CD4-positive, alpha-beta T cell treated with Interleukin-21 for 1 hour (primary cell): ENCODE measurements around the gene NEDD4L.
"Not testable (repeated sequence)": the region's sequence is repeated elsewhere in the genome, so short reads cannot be mapped to it uniquely, and the experiment has no call there.

ENCODE experiments used
- DNase-seq: peaks from one replicate; pipeline ENCODE4 v3.0.0-alpha.2; 2020

The NEDD4L gene

DNA sequence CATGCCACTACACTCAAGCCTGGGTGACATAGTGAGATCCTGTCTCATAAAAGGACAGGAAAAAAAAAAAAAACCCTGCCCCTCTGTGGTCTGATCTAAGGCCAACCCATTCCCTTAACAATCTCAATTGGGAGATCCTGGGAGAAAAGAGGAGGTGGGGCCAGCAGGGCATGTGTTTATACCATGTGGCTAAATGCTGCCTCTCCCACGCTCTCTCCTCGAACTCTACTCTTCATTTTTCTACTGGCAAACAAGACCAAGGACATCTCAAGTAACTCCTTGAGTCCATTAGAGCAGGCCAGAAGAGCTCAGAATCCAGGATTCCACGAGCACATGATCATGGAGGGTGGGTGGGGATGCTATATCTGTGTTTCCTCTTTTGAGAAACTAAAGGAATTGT lies 16.7 kb upstream of the NEDD4L start:
- DNase-seq = no peak

DNA sequence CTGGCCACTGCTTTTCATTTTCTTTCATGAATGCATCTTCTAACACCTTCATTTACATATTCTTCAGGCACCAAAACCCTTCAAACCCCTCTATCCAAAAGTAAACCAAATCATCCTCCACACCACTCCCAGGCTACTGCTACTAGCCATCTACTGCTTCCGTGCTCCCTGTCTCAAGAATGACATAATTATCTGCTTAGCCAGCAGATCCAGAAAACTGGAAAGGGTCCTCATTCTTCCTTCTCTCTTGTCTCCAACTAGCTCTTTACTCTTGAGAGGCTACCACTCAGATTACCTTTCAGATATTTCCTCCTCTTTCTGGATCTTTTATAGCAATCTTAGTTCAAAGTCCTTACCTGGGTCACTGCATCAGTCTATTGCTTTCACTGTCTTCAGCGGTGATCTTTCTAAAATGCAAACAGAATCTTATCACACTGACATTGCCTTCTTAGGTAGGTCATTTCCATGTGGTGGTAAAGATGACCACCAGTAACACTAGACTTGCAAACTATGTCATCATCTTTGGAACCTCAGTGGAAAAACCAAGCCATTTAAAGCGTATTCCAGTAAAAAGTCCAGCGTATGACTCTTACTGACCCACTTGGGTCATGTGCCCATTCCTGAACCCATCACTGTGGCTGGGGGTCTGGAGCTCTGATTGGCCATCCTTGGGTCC lies 15.8 kb upstream of the NEDD4L start:
- DNase-seq = no peak

DNA sequence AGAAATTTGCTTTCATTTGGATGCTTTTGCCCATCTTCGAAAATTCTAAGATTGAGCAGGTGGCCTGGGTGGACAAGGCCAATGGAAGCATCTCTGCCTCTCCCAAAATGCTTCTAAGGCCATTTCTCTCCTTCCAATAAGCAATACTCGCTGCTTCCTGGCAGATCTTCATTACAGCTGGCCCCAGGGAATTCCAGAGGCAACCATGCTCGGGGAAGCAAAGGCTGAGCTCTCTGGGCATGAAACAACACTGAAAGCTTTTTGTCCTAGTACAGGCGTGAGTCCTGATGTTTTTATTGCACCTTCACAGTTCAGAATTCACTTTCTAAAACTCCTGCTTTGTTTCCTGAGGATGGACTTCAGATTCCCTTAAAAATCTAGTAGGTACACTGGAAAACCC lies 11.8 kb upstream of the NEDD4L start:
- DNase-seq = no peak

DNA sequence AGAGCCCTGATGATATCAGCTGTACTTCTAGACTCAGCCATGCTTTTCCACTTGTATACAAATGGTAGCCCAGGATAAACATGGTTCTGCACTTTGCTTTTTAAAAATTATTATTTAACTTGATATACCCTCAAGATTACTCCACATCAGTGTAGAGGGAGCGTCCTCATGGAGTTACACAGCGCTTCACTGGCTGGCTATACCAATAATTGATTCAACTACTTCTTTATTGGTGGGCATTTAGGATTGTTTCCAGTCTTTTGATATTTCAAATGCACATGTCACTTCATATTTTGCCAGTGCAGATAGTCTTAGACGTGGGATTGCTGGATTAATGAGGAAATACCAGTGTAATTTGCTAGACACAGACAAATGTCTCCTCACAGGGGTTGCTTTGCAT lies 10.8 kb upstream of the NEDD4L start:
- DNase-seq = no peak

DNA sequence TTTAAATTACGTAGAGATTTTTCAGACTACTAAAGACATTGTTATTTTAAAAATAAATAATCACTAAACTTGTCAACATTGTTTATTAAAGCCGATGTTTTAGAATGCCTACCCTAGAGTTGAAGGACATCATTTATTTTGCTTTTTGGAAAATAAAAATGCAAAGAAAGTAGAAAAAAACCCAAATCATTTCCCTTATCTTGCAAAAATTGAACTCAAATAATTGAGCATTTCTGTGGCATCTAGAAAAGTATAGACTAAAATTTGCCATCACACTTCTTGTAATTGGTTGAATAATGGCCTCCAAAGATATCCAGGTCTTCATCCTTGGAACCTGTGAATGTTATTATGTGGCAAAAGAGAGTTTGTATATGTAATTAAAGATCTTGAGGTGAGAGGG lies 9.7 kb upstream of the NEDD4L start:
- no peak for DNase-seq

DNA sequence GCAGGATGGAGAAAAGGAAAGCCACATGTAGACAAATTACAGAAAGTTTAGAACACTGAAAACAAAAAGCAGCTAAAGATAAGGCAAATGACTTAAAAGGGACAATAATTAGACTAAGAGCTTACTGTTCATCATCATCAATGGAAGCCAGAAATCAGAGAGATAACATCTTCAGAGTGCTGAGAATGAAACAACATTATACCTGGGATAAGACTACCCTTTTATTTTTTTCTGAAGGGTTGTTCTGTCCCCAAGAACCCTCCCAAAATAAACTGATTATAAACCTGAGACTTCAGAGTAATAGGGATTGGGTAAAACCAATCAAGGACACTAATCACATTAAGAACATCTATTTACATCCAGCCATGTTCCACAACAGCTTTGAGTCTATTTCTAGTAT lies 6.9 kb upstream of the NEDD4L start:
- no peak for DNase-seq

DNA sequence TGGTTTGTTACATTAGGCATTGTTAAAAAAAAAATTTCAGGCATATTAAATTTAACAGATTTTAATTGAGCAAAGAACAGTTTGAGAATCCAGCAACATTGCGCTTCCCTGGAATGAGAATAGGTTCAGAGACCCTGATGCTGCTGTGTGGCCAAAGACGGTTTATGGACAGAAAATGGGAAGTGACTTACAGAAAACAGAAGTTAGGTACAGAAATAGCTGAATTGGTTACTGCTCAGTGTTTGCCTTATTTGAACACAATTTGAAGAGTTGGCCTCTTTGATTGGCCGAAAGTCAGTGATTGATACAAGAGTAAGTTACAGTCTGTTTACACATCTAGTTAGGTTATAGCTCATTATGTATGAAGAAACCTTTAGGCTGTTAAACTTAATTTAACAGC lies 6.0 kb upstream of the NEDD4L start:
- DNase-seq = no peak

DNA sequence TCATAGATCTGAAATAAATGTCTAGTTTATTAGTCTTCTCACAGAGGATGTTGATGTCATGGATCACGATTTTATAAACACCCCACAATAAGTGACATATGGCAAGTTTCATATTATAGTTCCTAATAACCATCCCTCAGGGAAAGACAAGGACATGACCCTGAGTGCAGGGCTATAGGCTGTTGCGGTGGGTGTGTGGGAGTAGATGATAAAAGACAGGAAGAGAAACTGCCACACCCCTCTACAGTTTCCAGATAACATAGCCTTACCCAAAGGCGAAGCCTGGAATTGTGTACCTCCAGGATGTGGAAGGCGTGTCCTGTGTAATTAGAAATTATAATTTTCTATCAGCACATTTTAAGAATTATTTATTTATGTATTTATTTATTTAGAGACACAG lies 2.4 kb upstream of the NEDD4L start:
- no peak for DNase-seq

DNA sequence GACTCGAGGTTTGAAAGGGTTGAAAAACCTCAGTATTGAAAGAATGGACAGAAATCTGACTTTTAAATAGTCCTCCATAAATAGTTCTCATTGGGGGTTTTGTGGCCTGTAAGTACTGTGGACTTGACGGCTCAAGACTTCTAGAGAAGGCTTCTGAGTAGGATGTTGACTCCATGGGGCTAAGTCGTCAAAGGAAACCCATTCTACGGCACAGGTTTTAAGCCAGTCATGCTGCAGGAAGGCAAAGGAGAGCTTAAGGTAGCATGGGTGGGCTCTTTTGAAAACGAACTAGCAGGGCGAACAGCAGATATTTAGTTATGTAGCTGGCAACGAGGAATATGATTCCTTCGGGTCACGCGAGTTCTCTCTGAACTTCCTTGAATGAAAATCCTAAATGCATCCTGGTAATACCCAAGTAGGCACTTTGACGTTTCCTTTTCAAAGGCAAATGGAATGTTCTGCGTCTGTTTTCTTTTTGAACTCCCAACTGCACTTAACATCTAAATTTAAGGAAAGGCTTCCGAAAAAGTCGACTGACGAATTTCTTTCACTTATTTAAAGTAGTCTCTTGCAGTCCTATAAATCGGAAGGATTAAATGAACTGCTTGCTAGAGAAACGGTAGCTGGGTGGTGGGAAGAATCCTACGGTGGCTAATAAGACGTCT lies 1.1 kb upstream of the NEDD4L start:
- no peak for DNase-seq

DNA sequence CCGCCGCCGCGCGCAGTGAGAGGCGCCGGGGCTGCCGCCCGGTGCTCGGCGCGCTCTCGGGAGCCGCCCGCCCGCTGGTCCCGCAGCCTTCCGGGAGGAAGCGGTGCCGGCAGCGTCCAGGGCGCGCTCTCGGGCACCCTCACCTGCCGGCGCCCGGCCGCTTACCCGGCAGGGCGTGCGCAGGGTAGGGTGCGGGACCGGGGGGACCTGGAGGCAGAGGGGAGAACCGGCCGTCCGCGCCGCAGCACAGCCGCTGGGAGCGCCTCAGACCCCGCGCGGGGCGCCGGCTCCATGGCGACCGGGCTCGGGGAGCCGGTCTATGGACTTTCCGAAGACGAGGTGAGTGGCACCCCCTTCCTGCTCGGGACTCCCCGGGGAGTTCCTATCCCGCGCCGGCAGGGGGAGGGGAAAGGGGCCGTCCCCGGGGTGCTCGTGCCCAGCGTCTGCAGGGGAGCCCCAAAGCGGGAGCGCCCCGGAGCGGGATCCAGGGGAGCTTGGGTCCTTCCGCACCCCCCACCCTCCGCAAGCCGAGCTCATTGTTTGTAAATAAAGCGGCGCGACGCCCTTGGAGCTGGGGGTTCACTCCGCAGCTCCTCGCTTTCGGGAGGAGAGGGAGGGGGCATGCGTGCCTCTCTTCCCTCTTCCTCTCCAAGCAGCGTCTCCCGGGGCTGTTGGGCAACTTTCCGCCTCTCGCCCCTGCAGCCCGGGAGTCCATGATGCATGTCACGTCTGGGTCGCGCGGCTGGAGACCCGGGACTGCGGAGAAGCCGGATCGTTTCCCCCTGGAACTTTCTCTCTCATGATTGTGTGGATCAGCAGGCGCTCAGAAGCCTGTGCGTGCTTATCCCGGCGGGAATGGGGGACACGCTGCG lies 580 bp downstream of the NEDD4L start:
- peak; percentile 42 for DNase-seq

DNA sequence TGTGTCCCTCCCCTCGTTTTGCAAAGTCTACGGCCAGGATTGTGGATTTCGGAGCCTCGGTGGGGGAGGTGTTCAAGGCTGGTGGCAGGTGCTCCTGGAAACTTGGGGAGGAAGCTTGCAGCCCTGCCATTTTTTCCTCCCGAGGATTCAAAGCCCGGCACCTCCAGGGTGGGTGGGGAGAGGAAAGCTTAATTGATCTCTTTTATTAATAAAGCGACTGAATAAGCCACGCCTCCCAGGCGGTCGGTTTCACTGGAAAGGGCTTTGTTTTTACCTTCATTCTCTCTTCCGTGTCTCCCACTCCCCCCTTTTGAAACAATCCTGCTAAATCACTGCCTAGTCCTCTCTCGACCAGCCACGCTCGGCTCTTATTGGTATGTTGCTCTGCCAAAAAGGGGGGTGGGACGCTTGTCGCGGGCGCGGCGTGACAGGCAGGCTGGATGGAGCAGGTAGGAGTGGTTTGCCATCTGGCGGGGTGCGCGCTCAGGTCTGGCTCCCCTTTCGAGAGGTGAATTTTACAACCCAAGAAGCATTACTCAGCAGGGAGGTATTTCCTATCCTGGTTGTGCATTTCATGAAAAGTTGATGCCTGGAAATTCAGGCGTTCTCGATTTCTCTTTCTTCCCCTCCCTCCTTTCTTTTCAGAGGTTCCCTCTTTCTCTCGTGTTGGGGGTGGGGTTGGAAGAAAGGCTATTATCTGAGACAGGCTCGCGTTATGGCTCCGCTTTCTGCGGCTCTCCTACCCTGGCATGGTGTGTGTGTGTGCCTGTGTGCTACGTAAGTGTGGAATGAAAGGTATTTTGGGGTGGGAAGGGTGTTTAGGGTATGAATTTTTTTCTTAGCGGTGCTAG lies 1.4 kb downstream of the NEDD4L start:
- DNase-seq = peak; percentile 28

DNA sequence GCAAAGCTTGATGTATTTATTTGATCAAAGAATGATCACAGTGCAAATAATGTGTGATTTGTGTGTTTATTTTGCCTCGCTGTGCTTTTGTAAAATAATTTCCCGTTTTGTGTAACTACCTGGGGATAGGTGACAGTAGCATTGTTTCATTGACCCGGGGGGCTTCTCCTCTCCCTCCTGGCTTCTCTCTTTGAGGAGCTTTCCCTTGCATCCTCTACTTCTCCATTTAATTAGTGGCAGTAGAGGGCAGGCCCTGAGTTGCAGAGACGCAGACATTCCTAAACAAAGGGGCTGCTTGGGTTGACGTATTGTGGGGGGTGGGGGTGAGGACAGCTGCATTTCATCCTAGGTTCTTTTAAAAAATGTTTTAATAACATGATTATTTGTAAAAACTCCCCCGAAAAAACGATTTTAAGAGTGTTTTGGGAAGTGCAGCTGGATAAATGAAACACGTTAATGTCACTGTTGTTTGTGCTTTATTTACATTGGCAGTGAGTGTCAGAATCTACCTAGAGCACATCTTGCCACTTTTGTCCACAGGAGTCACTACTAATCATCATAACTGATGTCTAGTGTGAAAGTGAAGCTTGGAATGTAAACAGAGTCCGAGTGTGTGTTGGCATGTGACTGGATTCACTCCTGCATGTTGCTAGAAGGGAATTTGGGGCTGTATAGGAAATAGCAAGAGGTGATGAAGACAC lies 2.2 kb downstream of the NEDD4L start:
- DNase-seq = no peak

DNA sequence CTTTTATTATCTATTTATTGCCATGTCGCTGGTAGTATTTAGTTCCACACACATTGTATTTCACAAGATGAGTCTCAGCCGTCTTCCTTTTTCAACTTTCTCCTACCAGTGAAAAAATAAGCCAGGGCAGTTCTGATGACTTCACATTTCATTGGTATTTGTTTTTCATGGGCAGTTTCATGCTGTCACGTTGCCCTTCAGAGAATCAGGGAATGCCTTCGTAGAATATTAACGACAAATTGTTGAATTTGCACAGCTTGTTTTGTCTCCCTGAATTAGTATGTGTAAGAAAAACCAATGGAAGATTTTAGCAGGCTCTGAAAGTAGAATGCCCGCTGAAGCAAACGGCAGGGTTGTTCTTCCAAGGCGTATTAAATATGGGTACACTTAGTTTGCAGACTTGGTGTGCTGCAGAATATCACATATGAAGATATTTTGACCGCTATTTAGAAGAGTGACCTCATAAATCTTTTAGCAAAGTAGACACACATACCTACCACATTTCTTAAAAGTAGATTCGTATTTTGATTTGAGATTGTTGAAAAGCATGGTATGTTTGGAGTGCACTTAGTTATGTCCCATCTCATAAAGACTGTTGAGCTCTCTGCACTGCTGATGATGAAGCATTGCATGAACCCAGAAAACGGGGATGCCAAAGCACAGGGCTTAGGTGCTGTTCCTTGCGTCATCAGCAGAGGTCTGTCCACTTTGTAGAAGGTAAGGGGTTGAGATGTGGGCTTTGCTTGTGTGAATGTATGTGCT lies 2.9 kb downstream of the NEDD4L start:
- no peak for DNase-seq

DNA sequence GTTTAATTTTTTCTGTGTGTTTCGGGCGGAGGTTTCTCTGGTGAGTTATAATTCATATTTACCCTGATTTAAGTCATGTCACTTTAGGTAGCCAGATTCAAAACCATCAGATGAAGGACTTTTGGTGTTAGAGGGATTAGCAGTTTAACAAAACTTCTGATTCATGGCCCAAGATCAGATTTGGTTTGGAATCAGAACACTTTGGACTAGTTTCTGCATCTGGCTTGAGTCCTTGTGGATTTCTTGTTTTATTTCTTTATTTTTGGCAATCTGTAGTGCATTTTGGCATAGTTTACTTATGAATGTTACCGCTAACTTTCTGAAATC lies 3.5 kb downstream of the NEDD4L start:
- no peak for DNase-seq

DNA sequence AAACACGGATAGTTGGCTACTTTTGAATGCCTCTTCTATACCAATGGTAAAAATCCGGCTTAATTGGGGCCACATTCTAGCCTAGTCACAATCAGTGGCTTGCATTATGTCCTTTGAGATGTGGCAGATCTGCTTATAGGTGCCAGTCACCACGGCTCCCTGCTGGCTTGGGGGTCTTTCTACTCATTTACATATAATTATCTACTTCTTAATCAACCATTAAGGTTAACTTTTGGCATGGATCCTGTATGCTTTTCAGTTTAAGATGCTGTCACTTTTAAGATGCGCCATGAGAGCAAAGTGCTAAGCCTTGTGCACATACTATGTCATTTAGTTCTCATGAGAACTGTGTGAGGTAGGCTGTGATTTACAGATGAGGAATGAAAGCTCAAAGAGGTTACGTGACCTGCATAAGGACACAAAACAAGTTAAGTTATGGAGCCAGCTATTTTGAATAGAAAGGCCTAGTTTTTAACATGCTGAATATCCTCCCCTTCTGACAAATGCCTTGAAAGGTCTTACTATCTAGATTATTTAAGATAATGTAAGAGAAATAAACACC lies 4.1 kb downstream of the NEDD4L start:
- DNase-seq = no peak

DNA sequence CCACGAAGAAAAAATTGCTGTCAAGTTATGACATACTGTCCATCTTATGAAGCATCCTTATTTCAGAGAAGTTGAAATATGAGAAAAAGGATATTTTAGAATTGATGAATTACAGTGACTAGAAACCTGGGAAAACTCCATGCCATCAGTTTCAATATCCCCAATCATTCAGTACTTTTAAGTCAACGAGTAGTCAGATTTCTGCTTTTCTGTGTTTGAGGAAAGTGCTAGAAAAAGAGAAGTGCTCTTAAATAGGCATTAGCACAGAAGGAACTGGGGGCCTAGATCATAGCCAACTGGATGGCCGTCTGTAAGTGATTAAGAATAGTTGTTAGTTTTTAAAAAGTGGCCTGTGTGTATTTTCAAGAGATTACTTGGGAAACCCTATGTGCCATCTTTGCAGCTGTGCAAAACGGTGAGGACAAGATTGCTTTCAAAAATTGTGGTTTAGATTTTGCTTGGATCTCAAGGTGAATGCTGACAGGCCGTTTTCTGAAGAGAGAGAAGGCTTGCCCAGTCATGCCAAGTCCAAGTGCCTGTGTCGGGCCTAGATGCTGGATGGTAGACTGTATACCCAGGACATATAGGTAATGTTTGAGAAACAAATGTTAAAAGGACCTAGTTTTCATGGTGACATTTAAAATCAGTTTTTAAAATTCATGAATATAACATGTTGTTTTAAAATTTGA lies 5.1 kb downstream of the NEDD4L start:
- no peak for DNase-seq

DNA sequence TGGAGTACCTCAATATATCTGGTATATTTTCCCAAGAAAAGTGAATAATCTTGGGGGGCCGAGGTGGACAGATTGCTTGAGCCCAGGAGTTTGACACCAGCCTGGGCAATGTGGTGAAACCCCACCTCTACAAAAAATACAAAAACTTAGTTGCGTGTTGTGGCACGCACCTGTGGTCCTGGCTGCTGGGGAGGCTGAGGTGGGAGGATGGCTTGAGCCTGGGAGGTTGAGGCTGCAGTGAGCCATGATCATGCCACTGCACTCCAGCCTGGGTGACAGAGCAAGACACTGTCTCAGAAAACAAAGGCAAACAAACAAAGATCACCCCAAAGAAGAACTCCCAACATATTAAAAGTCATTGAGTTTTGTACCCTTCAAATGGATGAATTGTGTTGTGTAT lies 6.9 kb downstream of the NEDD4L start:
- not testable (repeated sequence) for DNase-seq

DNA sequence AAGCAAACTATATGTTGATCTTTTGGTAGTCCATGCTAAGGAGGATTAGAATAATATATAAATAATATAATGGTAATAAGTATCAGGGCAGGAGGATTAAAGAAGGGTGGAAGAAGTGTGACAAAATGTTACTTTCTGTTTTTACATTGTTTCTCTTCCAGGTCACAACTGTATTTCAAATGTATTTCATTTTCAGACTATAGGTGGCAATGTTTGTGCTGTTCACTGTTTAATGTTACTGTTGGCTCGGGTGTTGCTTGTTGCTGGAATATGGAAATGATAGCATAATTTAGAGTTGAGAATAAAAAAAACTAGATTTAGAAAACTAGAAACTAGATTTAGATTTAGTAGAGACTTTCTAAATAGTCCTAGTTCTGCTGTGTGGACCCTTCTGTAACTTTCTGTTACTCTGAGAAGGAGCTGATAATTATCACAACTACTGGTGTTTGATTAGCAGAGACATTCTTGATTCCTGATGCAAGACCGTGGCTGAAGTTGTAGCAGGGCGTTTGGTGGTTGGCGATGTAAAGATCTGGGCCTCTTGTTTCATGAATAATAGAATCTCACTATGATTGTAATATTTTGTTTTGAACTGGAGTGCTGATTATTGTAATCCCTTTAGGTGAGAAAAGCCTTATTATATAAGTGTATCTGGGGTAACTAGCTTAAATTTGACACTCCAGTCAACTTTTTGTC lies 7.9 kb downstream of the NEDD4L start:
- no peak for DNase-seq

DNA sequence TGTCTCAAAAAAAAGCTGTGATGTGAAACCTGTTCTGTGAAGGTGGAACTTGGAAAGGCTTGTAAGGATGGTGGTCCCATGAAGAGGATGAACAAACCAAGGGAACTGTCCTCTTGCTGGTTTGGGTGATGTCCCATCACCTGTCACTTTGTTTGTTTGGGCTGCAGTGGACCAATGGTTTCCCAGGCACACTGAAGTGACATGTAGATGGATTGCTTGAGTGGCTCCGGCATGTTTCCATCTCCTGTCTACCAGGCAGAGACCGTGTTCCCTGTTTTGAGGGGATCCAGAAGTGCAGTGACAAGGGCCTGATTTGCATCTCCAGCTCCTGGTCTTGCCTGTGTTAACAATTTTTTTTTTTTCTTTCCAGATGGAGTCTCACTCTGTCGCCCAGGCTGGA lies 8.9 kb downstream of the NEDD4L start:
- no peak for DNase-seq
